Fibroblast of lung (primary cell): ENCODE measurements around the gene CALN1.

Source experiments
- EZH2 ChIP-seq: IDR thresholded peaks from 2 replicates; pipeline ENCODE4 v1.5.1; 2012; ENCODE audit warnings: low read length, control low read depth, mild to moderate bottlenecking; ENCODE audit errors: missing control alignments
- TF ChIP-seq, protein P1 (sequence below), 2 donors: IDR thresholded peaks in 1 of 2; conservative IDR thresholded peaks in 1 of 2; 1 replicate in 1 of 2; 2 replicates in 1 of 2; pipeline ENCODE4 v1.5.1; 2011 to 2012; ENCODE audit warnings: low read length in 2 of 2, control low read depth in 1 of 2, inconsistent platforms in 1 of 2, low read depth in 1 of 2, mild to moderate bottlenecking in 1 of 2

DNA sequence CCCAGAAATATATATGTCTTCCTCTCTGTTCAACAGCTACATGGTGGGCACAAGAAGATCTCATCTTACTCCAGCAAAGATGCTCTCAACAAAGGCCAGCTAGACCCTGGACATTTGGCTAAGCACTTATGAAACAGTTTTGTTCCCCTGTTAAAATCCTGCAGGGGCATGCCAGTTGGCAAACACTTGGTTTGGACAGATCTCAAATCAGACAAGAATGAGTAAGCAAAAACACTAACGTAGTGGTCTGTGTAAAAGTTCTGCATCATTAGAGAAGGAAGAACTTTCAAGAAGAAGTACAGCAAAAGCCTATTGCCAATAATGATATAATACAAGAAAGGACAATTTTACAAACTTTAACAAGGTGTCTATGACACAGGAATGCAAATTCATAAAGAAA, 125.6 kb downstream of the CALN1 start:
- TF ChIP-seq, protein P1, sequence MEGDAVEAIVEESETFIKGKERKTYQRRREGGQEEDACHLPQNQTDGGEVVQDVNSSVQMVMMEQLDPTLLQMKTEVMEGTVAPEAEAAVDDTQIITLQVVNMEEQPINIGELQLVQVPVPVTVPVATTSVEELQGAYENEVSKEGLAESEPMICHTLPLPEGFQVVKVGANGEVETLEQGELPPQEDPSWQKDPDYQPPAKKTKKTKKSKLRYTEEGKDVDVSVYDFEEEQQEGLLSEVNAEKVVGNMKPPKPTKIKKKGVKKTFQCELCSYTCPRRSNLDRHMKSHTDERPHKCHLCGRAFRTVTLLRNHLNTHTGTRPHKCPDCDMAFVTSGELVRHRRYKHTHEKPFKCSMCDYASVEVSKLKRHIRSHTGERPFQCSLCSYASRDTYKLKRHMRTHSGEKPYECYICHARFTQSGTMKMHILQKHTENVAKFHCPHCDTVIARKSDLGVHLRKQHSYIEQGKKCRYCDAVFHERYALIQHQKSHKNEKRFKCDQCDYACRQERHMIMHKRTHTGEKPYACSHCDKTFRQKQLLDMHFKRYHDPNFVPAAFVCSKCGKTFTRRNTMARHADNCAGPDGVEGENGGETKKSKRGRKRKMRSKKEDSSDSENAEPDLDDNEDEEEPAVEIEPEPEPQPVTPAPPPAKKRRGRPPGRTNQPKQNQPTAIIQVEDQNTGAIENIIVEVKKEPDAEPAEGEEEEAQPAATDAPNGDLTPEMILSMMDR (conservative IDR thresholded peaks at IDR 0.05 in 1 of 2, IDR thresholded peaks at IDR 0.05 in 1 of 2; ENCODE audit: low read depth in 1 of 2, low read length in 2 of 2): no peak
- no peak for TF ChIP-seq EZH2
